Esophagus muscularis mucosa (tissue), 4 donors: ENCODE data around the gene CCDC88C. TPM values are rescaled to one million over a fixed set of nuclear protein-coding genes. Genes with fewer than 3 reads are reported as not detected.
A peak's percentile ranks its signal among the peaks of the same experiment; 100 is the strongest.

ENCODE experiments used
- DNase-seq: peaks from one replicate; pipeline ENCODE4 v3.0.0-alpha.2; 2017; ENCODE audit errors: extremely low spot score
- H3K27ac ChIP-seq, 4 donors: fragments of 200-600 bp; sonication (generic); replicated peaks in 1 of 4; 1 replicate in 3 of 4; 2 replicates in 1 of 4; pipeline ENCODE4 v1.5.1; 2016 to 2019; ENCODE audit warnings: mild to moderate bottlenecking in 1 of 4
- H3K27me3 ChIP-seq, 4 donors: fragments of 200-600 bp; sonication (generic); one replicate each; pipeline versions ENCODE4 v1.5.1 to v1.6.0; 2016 to 2019
- H3K36me3 ChIP-seq, 4 donors: fragments of 200-600 bp; sonication (generic); one replicate each; pipeline ENCODE4 v1.5.1; 2016 to 2019
- H3K4me1 ChIP-seq, 4 donors: fragments of 200-600 bp; sonication (generic); one replicate each; pipeline ENCODE4 v1.5.1; 2016 to 2019
- H3K4me3 ChIP-seq, 4 donors: fragments of 200-600 bp; sonication (generic); 1 replicate in 2 of 4; 2 replicates in 2 of 4; pipeline ENCODE4 v1.5.1; 2016 to 2019; ENCODE audit warnings: mild to moderate bottlenecking in 4 of 4, moderate library complexity in 1 of 4
- H3K9me3 ChIP-seq, 4 donors: fragments of 200-600 bp; sonication (generic); 1 replicate in 3 of 4; 2 replicates in 1 of 4; pipeline ENCODE4 v1.5.1; 2016 to 2019
- EP300 ChIP-seq: sonication (generic); formaldehyde crosslinking; IDR thresholded peaks from one replicate; pipeline ENCODE4 v1.6.1; 2017; ENCODE audit warnings: antibody characterized with exemption
- POLR2A ChIP-seq: fragments of 450-650 bp; IDR thresholded peaks from one replicate; pipeline ENCODE4 v1.6.1; 2017; ENCODE audit warnings: antibody characterized with exemption, moderate library complexity, mild to moderate bottlenecking, low read depth
- POLR2AphosphoS5 ChIP-seq, 2 donors: sonication (generic); formaldehyde crosslinking; IDR thresholded peaks; one replicate each; pipeline ENCODE4 v1.6.1; 2017; ENCODE audit warnings: antibody characterized with exemption in 2 of 2
- whole genome bisulfite sequencing: methylation state at CpG from one replicate; pipeline ENCODE4 v1.1.5; 2018; 5-methylcytosine and 5-hydroxymethylcytosine counted together
- intact Hi-C: fragments of 100-400 bp; cut with DNase I; formaldehyde crosslinking; loops from one replicate; pipeline ENCODE4 v1.15.1; 2023
- total RNA-seq, 4 donors: library from RNA; depleted of rRNA; stranded (reverse); fragments of >200 nt; gene quantifications; one replicate each; pipeline versions ENCODE4 v1.1.0 to v1.2.1, GENCODE V29; 2016
- TF ChIP-seq, protein P1 (sequence below), 3 experiments: fragments of 200-600 bp in 2 of 3; fragments of 450-650 bp in 1 of 3; sonication (generic) in 2 of 3; IDR thresholded peaks; one replicate each; pipeline ENCODE4 v1.5.1; 2017 to 2019; ENCODE audit warnings: antibody characterized with exemption in 3 of 3, mild to moderate bottlenecking in 2 of 3, moderate library complexity in 1 of 3

CCDC88C gene
- total RNA-seq, 4 donors from 2014 or later = 4.2 to 6.3 (median 5.6) TPM

DNA sequence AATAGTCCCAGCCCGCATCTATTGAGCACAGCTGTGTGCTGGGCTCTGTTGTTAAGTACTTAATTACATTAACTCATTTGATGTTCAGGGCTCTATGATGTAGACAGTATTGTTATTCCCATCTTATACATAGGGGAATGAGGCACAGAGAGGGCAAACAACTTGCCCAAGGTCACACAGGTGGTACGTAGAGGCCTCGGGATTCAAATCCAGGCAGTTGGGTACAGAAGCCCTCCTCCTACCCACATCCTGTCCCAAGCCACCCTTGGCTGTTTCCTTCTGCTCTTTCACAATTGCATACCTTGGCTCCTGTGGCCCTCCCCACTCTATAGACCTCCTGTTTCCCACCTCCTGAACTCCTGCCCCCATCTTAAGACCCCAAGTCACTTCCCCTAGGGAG is 163.2 kb downstream of the CCDC88C start:
- no peak for TF ChIP-seq POLR2A
- TF ChIP-seq POLR2AphosphoS5 (IDR thresholded peaks at IDR 0.05) = no peak
- no peak for TF ChIP-seq EP300
- TF ChIP-seq, protein P1, sequence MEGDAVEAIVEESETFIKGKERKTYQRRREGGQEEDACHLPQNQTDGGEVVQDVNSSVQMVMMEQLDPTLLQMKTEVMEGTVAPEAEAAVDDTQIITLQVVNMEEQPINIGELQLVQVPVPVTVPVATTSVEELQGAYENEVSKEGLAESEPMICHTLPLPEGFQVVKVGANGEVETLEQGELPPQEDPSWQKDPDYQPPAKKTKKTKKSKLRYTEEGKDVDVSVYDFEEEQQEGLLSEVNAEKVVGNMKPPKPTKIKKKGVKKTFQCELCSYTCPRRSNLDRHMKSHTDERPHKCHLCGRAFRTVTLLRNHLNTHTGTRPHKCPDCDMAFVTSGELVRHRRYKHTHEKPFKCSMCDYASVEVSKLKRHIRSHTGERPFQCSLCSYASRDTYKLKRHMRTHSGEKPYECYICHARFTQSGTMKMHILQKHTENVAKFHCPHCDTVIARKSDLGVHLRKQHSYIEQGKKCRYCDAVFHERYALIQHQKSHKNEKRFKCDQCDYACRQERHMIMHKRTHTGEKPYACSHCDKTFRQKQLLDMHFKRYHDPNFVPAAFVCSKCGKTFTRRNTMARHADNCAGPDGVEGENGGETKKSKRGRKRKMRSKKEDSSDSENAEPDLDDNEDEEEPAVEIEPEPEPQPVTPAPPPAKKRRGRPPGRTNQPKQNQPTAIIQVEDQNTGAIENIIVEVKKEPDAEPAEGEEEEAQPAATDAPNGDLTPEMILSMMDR (IDR thresholded peaks at IDR 0.05) = no peak
- Histone ChIP-seq H3K4me1 (peaks cover 12 to 59% (median 53%) of the 10 kb centered on the region in 4 donors), H3K27ac (no peak overlapping the region), H3K27me3 (no peaks in the 10 kb centered on the region), H3K36me3 (no peaks in the 10 kb centered on the region), H3K9me3 (no peaks in the 10 kb centered on the region), H3K4me3 (no peak overlapping the region)
- intact Hi-C loops = no loop called here
- 83% methylated on average over 3 of the region's 3 CpGs for WGBS
- no peak for DNase-seq

DNA sequence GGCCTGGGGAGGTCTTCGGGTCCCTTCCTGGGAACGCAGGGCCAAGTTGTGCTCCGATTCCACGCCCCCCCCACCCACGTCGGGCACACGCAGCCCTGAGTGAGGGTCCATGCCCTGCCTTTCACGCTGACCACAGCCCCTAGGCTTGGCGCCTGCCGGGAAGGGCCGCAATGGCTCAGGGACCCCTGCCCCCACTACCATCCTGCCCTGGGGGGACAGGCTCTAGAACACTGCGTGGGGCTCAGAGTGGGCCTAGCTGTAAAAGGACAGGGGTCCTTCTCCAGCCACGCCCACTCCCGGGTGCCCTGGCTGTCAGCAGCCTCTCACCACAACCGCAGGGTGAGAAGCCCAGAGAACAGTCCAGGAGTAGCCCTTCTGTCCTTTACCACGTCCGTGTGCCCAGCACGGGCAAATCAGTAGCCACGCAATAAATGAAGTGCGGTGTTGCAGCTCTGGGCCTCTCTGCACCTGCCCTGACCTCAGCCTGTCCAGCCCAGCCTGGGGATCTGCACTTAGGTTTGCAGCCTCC is 163.8 kb downstream of the CCDC88C start:
- H3K4me3 ChIP-seq = peak overlapping the region; percentile 64 to 69 (median 64)
- intact Hi-C loops = no loop called here
- H3K4me1 ChIP-seq = peaks cover 12 to 59% (median 53%) of the 10 kb centered on the region in 4 donors
- H3K9me3 ChIP-seq = no peaks in the 10 kb centered on the region
- no peak for DNase-seq
- H3K27ac ChIP-seq = peak overlapping the region; percentile 50 to 76 (median 66)
- TF ChIP-seq POLR2A = no peak
- TF ChIP-seq EP300 = no peak
- TF ChIP-seq, protein P1 (IDR thresholded peaks at IDR 0.05) = no peak
- TF ChIP-seq POLR2AphosphoS5 (IDR thresholded peaks at IDR 0.05) = no peak
- no peaks in the 10 kb centered on the region for H3K27me3 ChIP-seq
- H3K36me3 ChIP-seq = no peaks in the 10 kb centered on the region
- 66% methylated on average over 3 of the region's 20 CpGs for WGBS

DNA sequence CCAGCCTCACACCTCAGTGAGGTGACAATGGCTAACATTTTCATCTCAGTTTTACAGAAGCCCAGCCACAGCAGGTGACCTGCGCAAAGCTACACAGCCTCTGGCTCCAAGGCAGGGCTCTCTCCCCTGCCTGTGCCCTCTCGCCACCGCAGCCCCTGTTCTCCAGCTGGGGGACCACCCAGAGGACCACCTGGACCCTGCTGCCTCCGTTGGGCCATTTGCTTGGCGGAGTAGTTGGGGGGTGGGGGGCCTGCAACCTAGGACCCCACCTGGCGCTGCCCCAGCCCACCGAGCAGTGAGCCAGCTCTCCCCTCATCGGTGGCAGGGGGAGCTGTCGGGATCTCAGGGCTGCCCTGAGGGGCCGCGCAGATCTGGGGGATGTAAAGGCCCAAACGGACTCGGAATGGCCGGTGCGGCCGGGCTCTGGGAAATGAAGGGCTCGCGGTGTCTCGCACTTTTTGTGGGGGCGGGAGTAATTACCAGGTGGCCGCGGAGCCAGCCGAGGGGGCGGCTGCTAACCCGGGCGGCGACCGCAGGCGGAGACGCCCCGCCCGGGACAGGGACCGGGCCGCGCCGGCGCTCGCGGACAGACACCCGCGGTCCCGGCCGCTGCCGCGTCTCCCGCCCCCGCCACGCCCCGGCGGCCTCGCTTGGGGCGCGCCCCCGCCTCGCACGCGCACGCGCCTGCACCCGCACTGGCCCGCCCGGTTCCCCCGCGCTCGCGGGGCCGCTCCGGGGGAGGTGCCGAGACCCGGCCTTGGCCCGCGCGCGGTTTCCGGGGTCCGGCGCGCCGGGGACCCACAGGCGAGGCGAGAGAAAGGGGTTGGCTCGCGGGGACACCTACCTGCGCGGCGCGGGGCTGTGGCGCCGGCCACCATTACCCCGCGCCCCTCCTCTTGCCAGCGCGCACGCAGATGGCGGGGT is 164.5 kb downstream of the CCDC88C start:
- H3K27me3 ChIP-seq = no peaks in the 10 kb centered on the region
- DNase-seq = no peak
- H3K4me1 ChIP-seq = peaks cover 12 to 59% (median 53%) of the 10 kb centered on the region in 4 donors
- no peaks in the 10 kb centered on the region for H3K36me3 ChIP-seq
- H3K27ac ChIP-seq = peak overlapping the region; percentile 50 to 76 (median 66)
- intact Hi-C loops = no loop called here
- TF ChIP-seq EP300 = no peak
- no peak for TF ChIP-seq POLR2A
- no peak for TF ChIP-seq POLR2AphosphoS5 (IDR thresholded peaks at IDR 0.05)
- TF ChIP-seq, protein P1 (IDR thresholded peaks at IDR 0.05) = no peak
- H3K4me3 ChIP-seq = peak overlapping the region; percentile 64 to 69 (median 64)
- no peaks in the 10 kb centered on the region for H3K9me3 ChIP-seq
- 44% methylated on average over 5 of the region's 95 CpGs for WGBS

DNA sequence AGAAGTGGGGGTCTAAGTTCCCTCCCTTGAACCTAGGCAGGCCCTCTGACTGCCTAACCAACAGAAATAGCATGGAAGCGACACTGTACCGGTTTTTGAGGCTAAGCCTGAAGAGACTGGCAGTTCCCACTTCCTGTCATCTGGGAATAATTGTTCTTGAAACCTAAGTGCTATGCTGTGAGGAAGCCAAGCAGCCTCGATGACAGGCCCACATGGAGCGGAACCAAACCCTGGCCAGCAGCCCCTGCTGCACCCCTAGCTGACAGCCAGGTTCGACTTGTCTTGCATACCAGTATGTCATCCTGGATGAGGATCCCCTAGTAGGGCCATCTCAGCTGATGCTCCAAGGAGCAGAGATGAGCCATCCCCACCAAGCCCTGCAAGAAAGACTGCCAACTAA is 166.7 kb downstream of the CCDC88C start:
- Histone ChIP-seq H3K27me3 (no peaks in the 10 kb centered on the region), H3K9me3 (no peaks in the 10 kb centered on the region), H3K4me1 (peaks cover 12 to 39% (median 34%) of the 10 kb centered on the region in 4 donors), H3K36me3 (no peaks in the 10 kb centered on the region), H3K27ac (peak overlapping the region in 2 of 4 donors; percentile 3 to 13), H3K4me3 (no peak overlapping the region)
- TF ChIP-seq POLR2AphosphoS5 (IDR thresholded peaks at IDR 0.05) (no peak), EP300 (no peak), POLR2A (no peak)
- TF ChIP-seq, protein P1 (IDR thresholded peaks at IDR 0.05) = no peak
- WGBS = 88% methylated on average over 4 of the region's 5 CpGs
- intact Hi-C loops = no loop called here
- DNase-seq = no peak
